Measurements from ENCODE around the gene SRPX.

The SRPX gene

DNA sequence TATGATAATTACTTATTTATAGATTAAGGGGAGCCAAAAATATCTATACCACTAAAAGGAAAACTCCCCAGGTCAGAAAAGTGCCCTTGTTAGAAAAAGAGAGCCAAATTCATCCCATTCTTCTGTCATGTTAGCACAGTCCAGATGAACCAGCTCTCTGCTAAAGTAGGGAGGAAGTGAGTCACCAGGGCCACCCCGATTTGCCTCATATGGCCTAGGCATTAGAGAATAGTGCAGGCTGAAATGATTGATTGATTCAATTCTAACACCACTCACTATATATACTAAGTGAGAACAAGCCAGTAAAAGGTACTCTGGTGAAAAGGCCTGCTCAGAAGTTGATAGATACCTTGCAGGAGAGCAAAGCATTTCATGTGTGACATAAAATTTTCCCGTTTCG lies 94.5 kb downstream of the SRPX start:
- no peak overlapping the region for H3K4me3 ChIP-seq (replicated peaks; ENCODE audit: low read depth, low read length)
- no peak for DNase-seq (ENCODE audit: extremely low read depth, low read depth)
- TF ChIP-seq, protein P1, sequence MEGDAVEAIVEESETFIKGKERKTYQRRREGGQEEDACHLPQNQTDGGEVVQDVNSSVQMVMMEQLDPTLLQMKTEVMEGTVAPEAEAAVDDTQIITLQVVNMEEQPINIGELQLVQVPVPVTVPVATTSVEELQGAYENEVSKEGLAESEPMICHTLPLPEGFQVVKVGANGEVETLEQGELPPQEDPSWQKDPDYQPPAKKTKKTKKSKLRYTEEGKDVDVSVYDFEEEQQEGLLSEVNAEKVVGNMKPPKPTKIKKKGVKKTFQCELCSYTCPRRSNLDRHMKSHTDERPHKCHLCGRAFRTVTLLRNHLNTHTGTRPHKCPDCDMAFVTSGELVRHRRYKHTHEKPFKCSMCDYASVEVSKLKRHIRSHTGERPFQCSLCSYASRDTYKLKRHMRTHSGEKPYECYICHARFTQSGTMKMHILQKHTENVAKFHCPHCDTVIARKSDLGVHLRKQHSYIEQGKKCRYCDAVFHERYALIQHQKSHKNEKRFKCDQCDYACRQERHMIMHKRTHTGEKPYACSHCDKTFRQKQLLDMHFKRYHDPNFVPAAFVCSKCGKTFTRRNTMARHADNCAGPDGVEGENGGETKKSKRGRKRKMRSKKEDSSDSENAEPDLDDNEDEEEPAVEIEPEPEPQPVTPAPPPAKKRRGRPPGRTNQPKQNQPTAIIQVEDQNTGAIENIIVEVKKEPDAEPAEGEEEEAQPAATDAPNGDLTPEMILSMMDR (IDR thresholded peaks at IDR 0.05; ENCODE audit: low read depth, low read length, missing control alignments): no peak

DNA sequence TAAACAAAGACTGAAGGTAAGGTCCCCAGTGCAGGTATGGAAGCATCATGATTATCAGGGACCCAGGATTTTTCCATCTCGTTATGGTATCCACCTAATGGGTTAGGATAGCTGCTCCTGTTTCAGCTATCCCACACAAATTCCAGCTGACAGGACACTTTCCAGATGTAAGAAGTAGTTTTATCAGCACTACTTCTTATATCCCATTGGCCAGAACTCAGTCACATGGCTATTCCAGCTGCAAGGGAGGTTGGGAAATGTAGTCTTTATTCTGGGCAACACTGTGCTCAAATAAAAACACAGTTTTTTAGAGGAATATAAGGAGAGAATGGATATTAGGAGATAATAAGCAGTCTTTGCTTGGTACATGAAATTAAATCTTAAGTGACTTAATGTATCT lies 96.7 kb downstream of the SRPX start:
- H3K4me3 ChIP-seq (replicated peaks; ENCODE audit: low read depth, low read length): no peak overlapping the region
- no peak for DNase-seq (ENCODE audit: extremely low read depth, low read depth)
- TF ChIP-seq, protein P1 (IDR thresholded peaks at IDR 0.05; ENCODE audit: low read depth, low read length, missing control alignments): no peak

- H3K4me3 ChIP-seq (replicated peaks; ENCODE audit: low read depth, low read length): no peak overlapping the region
- TF ChIP-seq, protein P1 (IDR thresholded peaks at IDR 0.05; ENCODE audit: low read depth, low read length, missing control alignments): no peak
- no peak for DNase-seq (ENCODE audit: extremely low read depth, low read depth)
Observed at GRCh38 chrX:38117485-38117884, 103.2 kb downstream of the SRPX start.

- TF ChIP-seq, protein P1 (IDR thresholded peaks at IDR 0.05; ENCODE audit: low read depth, low read length, missing control alignments): no peak
- DNase-seq (ENCODE audit: extremely low read depth, low read depth): no peak
- no peak overlapping the region for H3K4me3 ChIP-seq (replicated peaks; ENCODE audit: low read depth, low read length)
Observed at GRCh38 chrX:38116706-38117105, 104.0 kb downstream of the SRPX start.

- no peak for DNase-seq (ENCODE audit: extremely low read depth, low read depth)
Observed at GRCh38 chrX:38112566-38112965, 108.1 kb downstream of the SRPX start.

GRCh38 chrX:38111196-38111595 lies 109.5 kb downstream of the SRPX start:
- TF ChIP-seq, protein P1 (IDR thresholded peaks at IDR 0.05; ENCODE audit: low read depth, low read length, missing control alignments): no peak
- no peak for DNase-seq (ENCODE audit: extremely low read depth, low read depth)
- no peak overlapping the region for H3K4me3 ChIP-seq (replicated peaks; ENCODE audit: low read depth, low read length)

More at GRCh38 chrX:38112566-38112965, 108.1 kb downstream of the SRPX start:
- H3K4me3 ChIP-seq (replicated peaks; ENCODE audit: low read depth, low read length): no peak overlapping the region
- TF ChIP-seq, protein P1 (IDR thresholded peaks at IDR 0.05; ENCODE audit: low read depth, low read length, missing control alignments): no peak

DNA sequence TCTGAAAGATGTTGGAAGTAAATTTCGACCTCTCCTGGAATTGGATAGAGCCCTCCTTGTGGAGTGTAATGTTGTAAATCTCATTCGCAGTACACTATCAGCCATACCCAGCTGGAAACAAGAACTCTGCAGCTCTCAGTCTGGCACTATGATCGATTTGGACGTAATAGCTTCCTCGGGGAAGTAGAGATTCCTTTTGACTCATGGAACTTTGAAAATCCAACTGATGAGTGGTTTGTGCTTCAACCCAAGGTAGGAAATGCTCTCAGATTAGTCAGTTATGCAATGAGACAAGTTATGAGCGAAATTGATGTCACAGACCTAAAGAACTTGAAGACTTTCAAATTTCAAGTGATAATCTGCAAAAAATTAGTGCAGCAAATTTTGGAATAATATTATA lies 110.4 kb downstream of the SRPX start:
- H3K4me3 ChIP-seq (replicated peaks; ENCODE audit: low read depth, low read length): no peak overlapping the region
- DNase-seq (ENCODE audit: extremely low read depth, low read depth): no peak
- TF ChIP-seq, protein P1 (IDR thresholded peaks at IDR 0.05; ENCODE audit: low read depth, low read length, missing control alignments): no peak

All from HFF-Myc (cell line).